ENCODE measurements around the gene SLC35F3. TPM values are rescaled to one million over a fixed set of nuclear protein-coding genes. Genes with fewer than 3 reads are reported as not detected.

The SLC35F3 gene
- total RNA-seq, 1 experiment from 2014 or later: 3.3 TPM

DNA sequence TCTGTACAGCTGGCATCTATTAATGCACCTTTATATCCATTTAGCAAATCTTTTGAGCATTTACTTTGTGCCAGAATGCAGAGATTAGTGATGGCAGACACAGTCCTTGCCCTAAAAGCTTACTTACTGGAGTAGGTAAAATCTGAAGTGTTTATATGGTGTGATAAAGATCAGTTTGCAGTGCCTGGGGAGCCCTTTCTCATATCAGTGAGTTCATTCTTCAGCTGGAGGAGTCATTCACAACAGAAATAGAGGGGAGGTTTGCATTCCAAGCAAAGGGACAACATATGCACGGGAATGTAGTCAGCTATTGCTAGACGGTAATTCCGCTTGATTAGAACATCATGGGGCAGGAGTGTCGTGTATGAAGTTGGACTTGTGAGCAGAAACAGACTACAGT, 8.4 kb downstream of the SLC35F3 start:
- BruUV-seq (replicated peaks): no TSS peak
- ChIA-PET POLR2A (no interaction called here), CTCF (interaction anchor here (1.1 to 1.8 kb wide), 2 partner anchors 9 to 54 kb away, joined by 3 to 7 read pairs; no protein-coding TSS in a partner anchor)
- no peaks in the 10 kb centered on the region for H3K27me3 Mint-ChIP-seq (ENCODE audit: insufficient read depth, unreplicated experiment)
- DNase-seq (ENCODE audit: unreplicated experiment): no peak
- no peak overlapping the region for H3K27ac Mint-ChIP-seq (ENCODE audit: low read depth, unreplicated experiment)
- no peak for TF ChIP-seq CTCF (IDR thresholded peaks at IDR 0.05; ENCODE audit: unreplicated experiment)
- no peak overlapping the region for H3K4me3 Mint-ChIP-seq (ENCODE audit: unreplicated experiment)
- H3K36me3 Mint-ChIP-seq (ENCODE audit: insufficient read depth, unreplicated experiment): no peaks in the 10 kb centered on the region
- intact Hi-C loops (cut with micrococcal nuclease): no loop called here
- H3K9me3 Mint-ChIP-seq (ENCODE audit: unreplicated experiment): peaks cover 7% of the 10 kb centered on the region
- peaks cover 25% of the 10 kb centered on the region for H3K4me1 Mint-ChIP-seq (ENCODE audit: insufficient read depth, unreplicated experiment)

GRCh38 chr1:233916706-233917105, 12.2 kb downstream of the SLC35F3 start:
- no TSS peak for BruUV-seq (replicated peaks)
- no peak overlapping the region for H3K27ac Mint-ChIP-seq (ENCODE audit: low read depth, unreplicated experiment)
- CTCF ChIA-PET: interaction anchor here (1.0 to 2.0 kb wide), 3 partner anchors 12 to 149 kb away, joined by 4 to 13 read pairs (median 5); partner anchors contain the start of gene SLC35F3
- no peaks in the 10 kb centered on the region for H3K36me3 Mint-ChIP-seq (ENCODE audit: insufficient read depth, unreplicated experiment)
- POLR2A ChIA-PET: interaction anchor here (1.0 to 1.4 kb wide), 4 partner anchors 8 to 70 kb away, joined by 3 to 4 read pairs (median 4); no protein-coding TSS in a partner anchor
- peaks cover 7% of the 10 kb centered on the region for H3K9me3 Mint-ChIP-seq (ENCODE audit: unreplicated experiment)
- H3K4me3 Mint-ChIP-seq (ENCODE audit: unreplicated experiment): no peak overlapping the region
- intact Hi-C loops (cut with micrococcal nuclease): no loop called here
- H3K4me1 Mint-ChIP-seq (ENCODE audit: insufficient read depth, unreplicated experiment): peaks cover 13% of the 10 kb centered on the region
- TF ChIP-seq CTCF (IDR thresholded peaks at IDR 0.05; ENCODE audit: unreplicated experiment): no peak
- DNase-seq (ENCODE audit: unreplicated experiment): peak; percentile 36
- H3K27me3 Mint-ChIP-seq (ENCODE audit: insufficient read depth, unreplicated experiment): no peaks in the 10 kb centered on the region

DNA sequence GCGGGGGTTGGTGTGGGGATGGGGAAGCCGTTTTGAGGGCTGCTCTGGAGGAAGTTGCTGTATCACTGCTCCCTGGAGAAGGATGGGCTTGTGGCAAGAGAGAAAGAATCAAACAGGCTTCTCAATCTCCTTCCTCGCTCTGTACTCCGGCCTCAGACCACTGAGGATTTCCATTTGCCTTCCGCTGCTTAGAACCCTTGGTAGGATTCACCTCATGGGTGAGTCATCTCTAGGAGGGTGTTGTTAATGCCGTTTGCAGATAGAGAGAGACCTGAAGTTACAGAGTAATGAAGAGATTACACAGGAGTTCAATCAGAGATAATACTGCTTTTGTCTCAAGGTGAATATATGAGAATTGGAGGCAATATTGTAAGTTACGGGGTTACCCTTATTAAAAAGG, 15.3 kb downstream of the SLC35F3 start:
- Mint-ChIP-seq H3K4me1 (ENCODE audit: insufficient read depth, unreplicated experiment) (peaks cover 13% of the 10 kb centered on the region), H3K27ac (ENCODE audit: low read depth, unreplicated experiment) (no peak overlapping the region), H3K9me3 (ENCODE audit: unreplicated experiment) (peaks cover 14% of the 10 kb centered on the region), H3K36me3 (ENCODE audit: insufficient read depth, unreplicated experiment) (no peaks in the 10 kb centered on the region), H3K4me3 (ENCODE audit: unreplicated experiment) (no peak overlapping the region), H3K27me3 (ENCODE audit: insufficient read depth, unreplicated experiment) (no peaks in the 10 kb centered on the region)
- DNase-seq (ENCODE audit: unreplicated experiment): no peak
- no TSS peak for BruUV-seq (replicated peaks)
- no peak for TF ChIP-seq CTCF (IDR thresholded peaks at IDR 0.05; ENCODE audit: unreplicated experiment)
- ChIA-PET POLR2A (interaction anchor here (1.7 kb wide), 1 partner anchor 16 kb away, joined by 4 read pairs; no protein-coding TSS in a partner anchor), CTCF (interaction anchor here (0.6 kb wide), 1 partner anchor 832 kb away, joined by 3 read pairs; no protein-coding TSS in a partner anchor)
- intact Hi-C loops (cut with micrococcal nuclease): no loop called here

DNA sequence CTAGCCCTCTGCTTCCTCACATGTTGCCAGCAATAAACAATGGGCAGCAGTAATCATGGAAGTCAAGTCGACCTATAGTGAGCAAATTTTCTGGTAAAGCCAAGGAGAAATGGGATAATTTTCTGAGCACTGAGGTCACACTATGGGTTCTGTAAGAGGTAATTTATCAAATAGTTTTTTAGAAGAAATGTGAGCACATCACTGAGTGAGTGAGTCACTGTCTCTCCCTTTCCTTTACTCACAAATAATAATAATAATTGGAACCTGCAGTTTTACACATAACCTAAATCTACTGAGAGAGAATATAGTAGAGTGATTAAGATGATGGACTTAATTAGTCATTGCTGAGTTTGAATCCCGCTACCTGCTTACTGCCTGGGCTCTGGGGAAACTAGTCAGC, 23.6 kb downstream of the SLC35F3 start:
- no peak for DNase-seq (ENCODE audit: unreplicated experiment)
- no peak for TF ChIP-seq CTCF (IDR thresholded peaks at IDR 0.05; ENCODE audit: unreplicated experiment)
- CTCF ChIA-PET: interaction anchor here (2.5 kb wide), 1 partner anchor 24 kb away, joined by 12 read pairs; the partner anchor contains the start of gene SLC35F3

More for the DNA sequence above, 23.6 kb downstream of the SLC35F3 start:
- intact Hi-C loops (cut with micrococcal nuclease): no loop called here
- POLR2A ChIA-PET: interaction anchor here (0.6 kb wide), 1 partner anchor 46 kb away, joined by 3 read pairs; no protein-coding TSS in a partner anchor
- Mint-ChIP-seq H3K36me3 (ENCODE audit: insufficient read depth, unreplicated experiment) (no peaks in the 10 kb centered on the region), H3K4me1 (ENCODE audit: insufficient read depth, unreplicated experiment) (no peaks in the 10 kb centered on the region), H3K27me3 (ENCODE audit: insufficient read depth, unreplicated experiment) (no peaks in the 10 kb centered on the region), H3K4me3 (ENCODE audit: unreplicated experiment) (no peak overlapping the region), H3K27ac (ENCODE audit: low read depth, unreplicated experiment) (no peak overlapping the region), H3K9me3 (ENCODE audit: unreplicated experiment) (peaks cover 17% of the 10 kb centered on the region)
- BruUV-seq (replicated peaks): no TSS peak
